Measurements from ENCODE around the gene DOCK10. TPM values are rescaled to one million over a fixed set of nuclear protein-coding genes. Genes with fewer than 3 reads are reported as not detected.
A peak's percentile ranks its signal among the peaks of the same experiment; 100 is the strongest.

Gene DOCK10
- total RNA-seq, 6 experiments from 2014 or later: 61.1 to 78.8 (median 75.8) TPM

GRCh38 chr2:224927646-224928173, 114.6 kb downstream of the DOCK10 start:
- Mint-ChIP-seq H3K36me3 (ENCODE audit: low read depth) (peaks cover 62% of the 10 kb centered on the region), H3K9me3 (no peaks in the 10 kb centered on the region), H3K4me3 (peak overlapping the region; percentile 6; the same call in 1 of the 2 replicates), H3K4me1 (ENCODE audit: low read depth) (peaks cover 79% of the 10 kb centered on the region), H3K27me3 (ENCODE audit: insufficient read depth) (no peaks in the 10 kb centered on the region), H3K27ac (peak overlapping the region; percentile 98)
- peak; percentile 15 for DNase-seq
- TF ChIP-seq CTCF (IDR thresholded peaks at IDR 0.05): no peak

- Mint-ChIP-seq H3K9me3 (no peaks in the 10 kb centered on the region), H3K27me3 (ENCODE audit: insufficient read depth) (no peaks in the 10 kb centered on the region), H3K27ac (peak overlapping the region; percentile 98), H3K36me3 (ENCODE audit: low read depth) (peaks cover 62% of the 10 kb centered on the region), H3K4me3 (peak overlapping the region; percentile 6; the same call in 1 of the 2 replicates), H3K4me1 (ENCODE audit: low read depth) (peaks cover 82% of the 10 kb centered on the region)
- TF ChIP-seq CTCF (IDR thresholded peaks at IDR 0.05): no peak
- DNase-seq: no peak
Measured at GRCh38 chr2:224927011-224927410, 115.3 kb downstream of the DOCK10 start.

- no peak for TF ChIP-seq CTCF (IDR thresholded peaks at IDR 0.05)
- Mint-ChIP-seq H3K36me3 (ENCODE audit: low read depth) (peaks cover 53% of the 10 kb centered on the region), H3K27ac (peak overlapping the region; percentile 98), H3K4me1 (ENCODE audit: low read depth) (peaks cover 70% of the 10 kb centered on the region), H3K4me3 (peak overlapping the region; percentile 57), H3K9me3 (no peaks in the 10 kb centered on the region), H3K27me3 (ENCODE audit: insufficient read depth) (no peaks in the 10 kb centered on the region)
- DNase-seq: peak; percentile 56
Measured at GRCh38 chr2:224925810-224926100, 116.5 kb downstream of the DOCK10 start.

- peak overlapping the region; percentile 98 for H3K27ac Mint-ChIP-seq
- peaks cover 65% of the 10 kb centered on the region for H3K4me1 Mint-ChIP-seq (ENCODE audit: low read depth)
- TF ChIP-seq CTCF (IDR thresholded peaks at IDR 0.05): 0 out of 2 replicates have a peak, but pooled peaks have one; percentile 19
- H3K4me3 Mint-ChIP-seq: peak overlapping the region; percentile 57
- H3K36me3 Mint-ChIP-seq (ENCODE audit: low read depth): peaks cover 48% of the 10 kb centered on the region
- no peaks in the 10 kb centered on the region for H3K27me3 Mint-ChIP-seq (ENCODE audit: insufficient read depth)
- DNase-seq: no peak
- no peaks in the 10 kb centered on the region for H3K9me3 Mint-ChIP-seq
Measured at GRCh38 chr2:224925061-224925809, 117.0 kb downstream of the DOCK10 start.

- Mint-ChIP-seq H3K9me3 (no peaks in the 10 kb centered on the region), H3K27me3 (ENCODE audit: insufficient read depth) (no peaks in the 10 kb centered on the region), H3K27ac (peak overlapping the region; percentile 2; the same call in 1 of the 2 replicates), H3K4me3 (no peak overlapping the region), H3K36me3 (ENCODE audit: low read depth) (peaks cover 43% of the 10 kb centered on the region), H3K4me1 (ENCODE audit: low read depth) (peaks cover 60% of the 10 kb centered on the region)
- no peak for TF ChIP-seq CTCF (IDR thresholded peaks at IDR 0.05)
- DNase-seq: no peak
Measured at GRCh38 chr2:224924631-224925030, 117.6 kb downstream of the DOCK10 start.
